HS-5 (cell line): ENCODE data around the gene FGF12.
A peak's percentile ranks its signal among the peaks of the same experiment; 100 is the strongest.

Experiments used
- DNase-seq: peaks from one replicate; pipeline ENCODE4 v3.0.0-alpha.2; 2012; ENCODE audit warnings: low read depth

Gene FGF12

DNA sequence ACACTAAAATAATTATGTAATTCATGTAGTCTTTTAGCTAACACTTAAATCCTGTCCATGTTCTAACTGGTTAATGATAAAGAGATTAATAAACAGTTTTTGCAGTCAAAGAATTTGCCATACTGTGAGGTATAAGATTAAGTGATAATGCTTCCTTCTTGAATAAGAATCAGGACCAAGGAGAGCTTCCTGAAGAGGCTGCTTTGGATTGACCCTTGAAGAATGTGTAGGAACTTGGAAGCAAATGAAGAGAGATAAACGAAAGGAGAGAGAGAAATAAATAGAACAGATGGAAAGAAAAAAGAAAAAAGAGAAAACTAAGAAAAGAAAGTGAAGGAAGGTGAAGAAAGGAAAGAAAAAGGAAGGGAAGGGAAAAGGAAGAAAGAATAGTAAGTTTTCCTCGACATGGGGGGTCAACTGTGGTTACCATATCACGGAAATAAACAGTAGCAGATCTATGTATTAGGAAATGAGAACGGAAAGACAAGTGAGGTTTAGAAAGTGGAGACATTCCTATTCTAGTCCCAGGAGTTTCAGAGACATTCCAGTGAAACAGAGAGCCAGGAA, 539.8 kb downstream of the FGF12 start:
- no peak for DNase-seq

DNA sequence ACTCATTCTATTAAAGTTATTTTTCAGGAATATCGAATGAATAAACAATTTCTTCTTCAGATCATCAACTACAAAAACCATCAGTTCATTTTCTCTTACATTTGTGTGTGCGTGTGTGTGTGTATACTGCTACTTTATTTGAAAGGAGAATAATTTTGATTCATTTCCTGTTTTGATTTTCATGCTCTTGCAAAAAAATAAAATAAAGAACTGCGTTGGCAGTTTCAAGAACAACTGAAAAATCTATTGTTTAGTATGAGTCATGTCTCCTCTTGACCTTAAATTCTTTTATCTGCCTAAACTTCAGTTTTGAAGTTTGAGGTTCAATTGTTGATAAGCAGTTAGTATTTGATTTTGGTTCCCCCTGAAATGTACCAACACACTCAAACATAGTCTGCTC, 540.8 kb downstream of the FGF12 start:
- DNase-seq = no peak

DNA sequence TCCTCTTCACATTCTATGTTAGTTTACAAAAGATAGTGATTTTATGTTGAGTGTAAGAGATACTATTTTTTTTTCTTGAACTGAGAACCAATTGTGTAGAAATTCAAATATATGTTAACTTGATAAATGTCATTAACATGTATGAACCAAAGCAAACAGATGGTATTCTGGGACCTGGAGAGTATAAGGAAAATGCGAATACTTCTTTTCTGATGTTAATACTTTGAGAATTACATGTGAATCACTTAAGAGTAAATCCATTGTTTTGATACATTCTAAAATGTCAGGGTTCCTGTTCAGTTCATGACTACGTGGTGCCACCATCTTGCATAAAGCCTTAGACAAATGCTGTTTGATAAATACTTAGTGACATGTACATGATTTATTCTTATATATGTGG, 541.3 kb downstream of the FGF12 start:
- DNase-seq = no peak

DNA sequence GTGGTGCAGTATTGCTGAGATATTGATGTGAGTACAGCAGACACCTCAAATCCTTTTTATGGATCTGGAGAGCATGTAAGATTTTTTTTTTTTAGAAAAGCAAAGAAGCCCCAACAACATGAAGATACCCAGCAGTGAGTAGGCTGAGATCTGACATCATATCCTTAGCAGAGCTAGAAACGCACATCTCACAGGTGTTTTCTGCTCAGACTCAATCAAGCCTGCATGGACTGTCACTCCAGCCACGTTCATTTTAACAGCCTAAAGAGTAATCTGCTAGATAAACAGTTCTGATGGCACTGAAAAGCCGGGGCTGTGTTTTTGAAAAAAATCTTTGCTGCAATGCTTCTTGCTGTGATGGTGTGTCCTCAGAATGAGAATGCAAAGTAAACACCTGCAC, 544.2 kb downstream of the FGF12 start:
- DNase-seq = no peak

DNA sequence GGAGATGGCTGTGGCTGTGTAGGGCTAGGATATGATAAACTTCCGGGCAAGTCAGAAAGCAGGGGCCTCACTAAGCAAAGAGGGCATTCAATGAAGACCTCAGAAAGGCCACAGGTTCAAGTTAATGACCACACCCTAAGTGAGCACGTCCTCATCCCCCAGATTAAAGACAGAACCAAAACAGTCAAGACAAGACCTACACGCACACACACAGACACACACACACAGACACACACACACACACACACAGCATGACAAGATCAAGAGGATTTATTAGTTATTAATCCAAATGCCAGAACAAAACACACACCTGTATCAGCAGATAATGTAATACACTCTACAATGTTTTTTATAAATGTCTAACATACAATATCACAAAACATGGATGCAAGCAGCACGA, 546.2 kb downstream of the FGF12 start:
- DNase-seq = no peak

DNA sequence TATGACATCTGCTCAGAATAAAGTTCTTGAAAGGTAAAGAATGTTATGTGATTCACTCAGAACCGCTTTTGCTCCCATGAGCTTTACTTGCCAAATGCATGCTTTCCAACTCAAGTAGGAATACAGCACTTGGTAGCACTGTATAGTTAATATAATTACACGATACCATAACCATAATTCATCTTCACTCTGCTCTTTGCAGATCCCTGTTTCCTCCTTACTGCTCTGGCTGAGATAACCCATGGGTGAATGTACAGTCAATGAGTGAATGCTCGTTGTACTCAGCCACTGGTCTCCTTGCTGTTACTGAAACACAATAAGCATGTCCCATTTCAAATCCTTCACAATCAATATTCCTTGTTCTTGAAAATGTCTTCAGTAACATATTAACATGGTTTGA, 550.0 kb downstream of the FGF12 start:
- no peak for DNase-seq

DNA sequence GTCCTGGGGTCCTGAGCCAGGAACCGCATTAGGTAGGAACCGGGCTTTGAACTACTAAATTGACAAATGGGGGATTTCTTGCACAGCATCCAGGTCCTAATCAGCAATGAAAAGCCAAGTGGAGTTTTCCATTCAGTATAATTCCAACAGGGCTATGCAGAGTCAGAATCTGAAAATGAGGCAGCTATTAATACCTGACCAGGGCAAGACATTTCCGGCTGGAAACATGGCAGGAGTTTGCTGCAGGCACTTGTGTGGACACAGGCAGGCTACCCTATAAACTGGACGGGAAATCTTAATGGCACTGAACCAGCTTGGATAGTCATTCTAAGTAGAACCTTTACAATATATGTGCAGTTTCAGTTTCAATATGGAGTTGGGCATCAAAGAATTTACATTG, 553.1 kb downstream of the FGF12 start:
- no peak for DNase-seq

DNA sequence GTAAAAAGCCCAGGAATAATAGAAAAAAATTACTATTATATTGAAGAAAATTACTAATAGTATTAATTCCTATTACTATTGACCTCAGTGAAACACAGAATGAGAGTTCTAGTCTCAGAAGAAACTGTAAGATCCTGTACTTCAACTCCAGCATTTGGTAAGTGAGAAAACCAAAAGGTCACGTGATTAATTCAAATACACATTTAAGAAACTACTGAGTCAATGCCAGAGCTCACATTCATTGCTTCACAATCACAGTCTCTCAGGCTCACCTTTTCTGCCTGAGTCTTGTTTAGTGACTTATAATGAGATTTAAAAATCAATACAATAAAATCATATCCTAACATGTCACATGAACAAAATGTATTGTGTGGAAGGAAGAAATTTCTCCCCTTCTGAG, 556.1 kb downstream of the FGF12 start:
- no peak for DNase-seq

DNA sequence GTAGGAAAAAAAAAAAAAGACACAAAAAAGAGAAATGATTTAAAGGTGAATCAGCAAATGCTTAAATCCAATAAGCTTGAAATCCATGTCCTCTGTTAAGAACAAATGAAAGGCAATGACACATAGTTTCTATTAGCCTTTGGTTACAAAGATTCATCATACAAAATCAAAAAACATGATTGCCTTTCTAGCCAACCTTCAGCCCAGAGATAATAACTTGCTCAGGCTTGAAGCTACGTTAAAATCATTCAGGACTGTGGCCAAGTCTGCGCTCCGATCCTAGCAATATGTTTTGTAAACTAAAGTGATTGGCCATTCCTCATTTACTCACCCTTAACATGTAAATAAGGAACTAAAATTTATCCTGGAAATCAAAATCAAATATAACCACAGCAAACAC, 556.7 kb downstream of the FGF12 start:
- no peak for DNase-seq

DNA sequence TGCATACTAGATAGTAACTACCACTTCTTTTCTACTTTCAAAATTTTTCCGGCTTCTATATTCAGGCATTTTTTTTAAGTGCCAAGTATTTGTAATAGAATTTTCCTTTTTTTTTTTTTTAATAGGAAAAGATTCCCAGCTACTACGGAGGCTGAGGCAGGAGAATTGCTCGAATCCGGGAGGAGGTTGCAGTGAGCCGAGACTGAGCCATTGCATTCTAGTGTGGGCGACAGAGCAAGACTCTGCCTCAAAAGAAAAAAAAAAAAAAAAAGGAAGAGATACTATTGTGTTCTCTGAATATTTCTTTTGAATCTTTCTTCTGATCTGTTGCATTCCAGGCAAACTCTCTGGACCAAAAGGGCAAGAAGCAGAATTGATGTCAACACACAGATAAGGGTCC, 557.3 kb downstream of the FGF12 start:
- DNase-seq = no peak

DNA sequence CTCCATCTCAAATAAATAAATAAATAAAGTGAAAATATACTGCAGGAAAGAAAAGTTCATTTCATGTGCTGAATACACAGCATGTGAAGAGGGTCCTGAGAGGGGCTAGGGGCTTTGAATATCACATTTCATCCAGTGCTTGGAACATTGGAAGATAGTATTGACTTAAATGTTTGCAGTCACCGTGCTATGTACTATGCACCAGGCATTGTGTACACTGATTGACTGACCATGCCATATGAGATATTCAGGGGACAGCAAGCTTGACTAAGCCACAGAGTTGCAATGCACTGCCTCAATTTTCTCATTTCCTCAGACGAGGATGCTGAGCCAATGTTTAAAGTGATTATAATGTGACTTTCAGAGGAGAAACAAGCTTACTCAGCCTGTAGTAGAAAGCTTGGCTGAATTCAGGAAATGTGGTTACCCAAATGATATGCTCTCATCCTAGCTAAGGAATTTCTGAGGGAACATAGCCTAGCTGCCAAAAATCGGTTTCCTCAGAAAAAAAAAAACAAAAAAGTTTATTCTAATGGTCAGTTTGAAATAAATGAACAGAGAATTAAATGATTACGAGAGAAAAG, 557.9 kb downstream of the FGF12 start:
- DNase-seq = peak; percentile 69

DNA sequence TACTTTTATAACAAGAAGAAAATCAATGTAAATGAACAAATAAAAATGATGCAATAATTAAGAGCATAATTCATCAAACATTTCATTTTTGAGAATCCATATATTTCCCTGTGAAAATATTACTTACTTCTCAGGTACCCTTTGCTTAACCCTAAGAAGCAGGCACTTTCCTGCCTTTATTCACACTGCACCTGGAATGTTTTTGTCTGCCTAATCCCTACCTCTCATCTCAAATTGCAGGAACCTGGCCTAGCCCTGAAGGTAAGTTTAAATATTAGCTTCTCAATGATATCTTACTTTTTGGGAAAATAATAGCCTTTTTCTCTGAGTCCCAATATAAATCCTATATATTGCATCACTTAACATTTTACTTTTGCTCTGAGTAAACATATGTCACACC, 559.1 kb downstream of the FGF12 start:
- no peak for DNase-seq

DNA sequence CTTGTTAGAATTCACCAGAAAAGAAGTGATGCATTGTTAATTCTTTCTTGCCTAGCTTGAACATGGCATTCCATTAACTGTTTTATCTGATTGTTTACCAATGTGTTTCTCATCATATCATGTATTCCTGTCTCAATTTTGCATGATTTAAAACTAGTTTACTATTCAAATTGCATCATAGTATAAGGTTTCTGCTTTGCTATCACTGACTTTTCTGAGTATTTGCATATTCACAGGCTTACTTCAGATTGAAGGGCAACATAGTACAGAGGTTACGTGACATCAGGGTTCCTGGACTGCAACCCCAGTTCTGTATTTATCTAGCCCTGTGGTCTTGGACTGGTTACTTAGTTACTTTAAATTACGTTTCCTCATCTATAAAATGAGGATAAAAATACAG, 561.8 kb downstream of the FGF12 start:
- no peak for DNase-seq

DNA sequence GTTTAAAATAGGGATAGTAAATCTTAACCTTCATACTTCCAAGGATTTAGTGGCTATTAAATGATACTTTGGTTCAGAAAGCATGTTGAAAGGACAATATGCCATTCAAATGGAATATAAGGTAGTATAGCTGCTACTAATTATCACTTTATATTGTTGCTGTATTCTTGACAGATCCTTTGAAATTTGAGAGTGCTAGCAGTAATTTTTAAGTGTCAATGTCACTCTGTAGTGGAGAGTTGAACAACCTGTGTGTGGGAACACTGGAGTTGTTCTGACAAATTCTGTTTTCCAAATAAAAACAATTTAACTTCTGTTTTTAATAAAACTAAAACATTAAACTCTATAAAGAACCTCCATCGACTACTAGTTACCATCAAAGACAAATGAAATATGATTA, 565.7 kb downstream of the FGF12 start:
- no peak for DNase-seq

DNA sequence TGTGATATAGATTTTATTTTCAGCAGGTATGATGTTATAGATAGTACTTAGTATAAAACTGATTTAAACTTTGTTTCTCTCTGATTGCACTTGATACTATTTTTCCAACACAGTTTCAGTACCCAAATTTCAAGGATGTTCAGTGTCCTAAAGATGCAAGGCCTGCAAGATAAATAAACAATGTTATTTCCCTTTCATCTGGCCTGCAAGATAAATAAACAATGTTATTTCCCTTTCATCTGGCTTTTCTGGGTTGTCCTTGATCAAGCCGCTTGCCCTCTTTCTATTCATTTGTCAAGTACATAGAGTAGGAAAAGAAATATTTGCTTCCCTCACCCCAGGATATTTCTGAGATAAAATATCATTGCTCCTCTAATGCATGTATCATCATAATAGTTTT, 571.0 kb downstream of the FGF12 start:
- no peak for DNase-seq

DNA sequence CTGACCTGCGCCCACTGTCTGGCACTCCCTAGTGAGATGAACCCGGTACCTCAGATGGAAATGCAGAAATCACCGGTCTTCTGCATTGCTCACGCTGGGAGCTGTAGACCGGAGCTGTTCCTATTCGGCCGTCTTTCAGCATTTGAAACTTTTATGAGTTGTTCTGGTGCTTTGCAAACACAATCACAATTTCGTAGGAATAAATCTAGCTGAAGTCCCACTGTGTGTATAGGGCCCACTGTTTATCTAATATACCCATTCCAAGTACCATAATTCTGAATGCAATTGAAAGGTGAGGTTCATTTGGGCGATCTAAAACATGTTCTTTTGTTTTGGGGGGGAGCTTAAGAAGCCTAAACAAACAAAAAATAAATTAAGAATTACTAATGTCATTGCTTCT, 572.1 kb downstream of the FGF12 start:
- no peak for DNase-seq

DNA sequence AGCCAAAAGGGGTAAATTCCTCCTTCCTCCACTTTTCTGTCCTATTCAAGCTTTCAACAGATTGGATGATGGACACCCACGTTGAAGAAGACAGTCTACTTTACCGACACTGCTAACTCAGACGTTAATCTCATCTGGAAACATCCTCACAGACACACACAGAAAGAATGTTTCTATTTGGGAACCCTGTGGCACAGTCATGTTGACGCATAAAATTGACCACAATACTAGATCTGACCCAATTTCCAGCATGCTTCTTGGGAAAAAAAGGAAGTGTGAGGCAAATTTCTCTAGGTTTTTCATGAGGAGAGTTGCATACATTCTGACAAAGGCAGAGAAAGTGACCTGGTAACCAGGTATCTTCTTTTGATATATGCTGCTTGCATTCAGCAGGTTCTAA, 594.1 kb downstream of the FGF12 start:
- DNase-seq = no peak

DNA sequence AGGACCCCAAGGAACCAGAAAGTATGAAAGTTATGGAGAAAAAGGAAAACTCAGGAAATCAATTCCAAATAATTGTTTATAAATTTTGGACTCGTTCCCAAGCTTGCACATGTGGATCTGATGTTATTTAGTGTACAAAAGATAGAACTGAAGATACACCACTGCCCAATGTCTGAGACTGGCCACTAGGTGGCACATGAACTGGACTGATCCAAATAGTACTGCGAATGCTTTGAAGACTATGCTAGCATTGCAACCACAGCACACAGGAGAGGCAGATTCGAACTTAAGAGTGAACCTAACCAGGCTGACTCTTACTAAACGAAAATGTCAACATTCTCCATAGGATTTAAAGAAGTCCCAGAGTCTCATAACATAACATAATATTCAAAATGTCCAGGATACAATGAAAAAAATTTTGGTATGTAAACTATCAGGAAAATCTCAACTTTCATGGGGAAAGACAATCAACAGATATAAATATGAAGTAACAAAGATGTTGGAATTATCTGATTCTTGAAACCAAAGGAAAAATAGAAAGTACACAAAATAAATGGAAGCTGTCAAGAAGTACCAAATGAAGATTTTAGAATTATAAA, 596.7 kb downstream of the FGF12 start:
- peak; percentile 37 for DNase-seq

DNA sequence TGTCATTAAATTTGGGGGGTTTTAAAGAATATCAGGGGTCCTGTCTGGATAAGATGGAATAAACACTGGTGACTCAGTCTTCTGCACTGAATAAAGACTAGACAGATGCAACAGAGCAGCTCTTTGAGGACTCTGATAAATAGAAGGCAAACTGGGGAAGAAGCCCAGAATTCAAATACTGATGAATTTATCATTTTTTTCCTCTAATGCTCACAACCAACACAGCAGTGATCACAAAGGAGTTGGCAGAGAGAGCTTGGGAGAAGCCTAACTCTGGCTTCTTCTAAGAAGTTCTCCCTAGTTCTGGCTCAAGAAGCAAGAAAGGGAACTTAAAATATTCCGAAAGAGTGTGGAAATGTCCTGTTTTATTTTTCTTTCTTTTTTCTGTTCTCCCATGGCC, 597.8 kb downstream of the FGF12 start:
- no peak for DNase-seq

DNA sequence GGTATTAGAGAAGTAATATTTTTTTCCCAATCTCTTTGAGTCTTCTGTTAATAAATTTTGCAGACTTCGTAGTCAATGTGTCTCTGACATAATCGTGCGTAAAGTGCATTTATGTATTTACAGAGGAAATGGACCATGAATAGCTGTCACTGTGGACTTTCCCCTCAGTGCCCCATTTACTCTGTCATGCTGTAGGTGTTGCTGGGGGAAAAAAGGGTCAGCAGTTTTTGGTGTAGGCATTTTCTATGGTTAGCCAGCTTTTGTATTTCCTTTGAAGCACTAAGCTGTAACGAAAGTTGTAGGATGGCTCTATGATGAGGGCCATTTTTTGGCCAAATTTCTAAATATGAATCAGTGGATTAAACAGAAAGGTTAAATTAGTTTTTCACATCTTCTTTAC, 598.4 kb downstream of the FGF12 start:
- no peak for DNase-seq

DNA sequence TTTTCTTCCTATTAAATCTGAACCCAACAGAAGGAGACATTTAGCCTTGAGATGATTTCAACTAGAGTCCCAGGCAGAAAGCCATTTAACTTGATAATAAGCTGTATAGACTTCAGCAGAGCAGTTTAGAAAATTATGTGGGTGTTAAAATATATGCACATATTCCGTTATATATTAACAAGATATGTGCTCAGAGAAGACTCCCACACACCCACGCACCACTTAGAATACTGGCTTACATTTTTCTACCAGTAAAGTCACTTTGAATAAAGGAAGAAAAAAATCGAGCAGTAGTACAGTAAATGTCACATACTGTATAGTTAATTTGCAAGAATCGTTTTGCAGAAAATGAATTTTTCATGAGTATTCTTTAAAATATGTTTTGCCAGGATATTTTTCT, 599.3 kb downstream of the FGF12 start:
- no peak for DNase-seq

DNA sequence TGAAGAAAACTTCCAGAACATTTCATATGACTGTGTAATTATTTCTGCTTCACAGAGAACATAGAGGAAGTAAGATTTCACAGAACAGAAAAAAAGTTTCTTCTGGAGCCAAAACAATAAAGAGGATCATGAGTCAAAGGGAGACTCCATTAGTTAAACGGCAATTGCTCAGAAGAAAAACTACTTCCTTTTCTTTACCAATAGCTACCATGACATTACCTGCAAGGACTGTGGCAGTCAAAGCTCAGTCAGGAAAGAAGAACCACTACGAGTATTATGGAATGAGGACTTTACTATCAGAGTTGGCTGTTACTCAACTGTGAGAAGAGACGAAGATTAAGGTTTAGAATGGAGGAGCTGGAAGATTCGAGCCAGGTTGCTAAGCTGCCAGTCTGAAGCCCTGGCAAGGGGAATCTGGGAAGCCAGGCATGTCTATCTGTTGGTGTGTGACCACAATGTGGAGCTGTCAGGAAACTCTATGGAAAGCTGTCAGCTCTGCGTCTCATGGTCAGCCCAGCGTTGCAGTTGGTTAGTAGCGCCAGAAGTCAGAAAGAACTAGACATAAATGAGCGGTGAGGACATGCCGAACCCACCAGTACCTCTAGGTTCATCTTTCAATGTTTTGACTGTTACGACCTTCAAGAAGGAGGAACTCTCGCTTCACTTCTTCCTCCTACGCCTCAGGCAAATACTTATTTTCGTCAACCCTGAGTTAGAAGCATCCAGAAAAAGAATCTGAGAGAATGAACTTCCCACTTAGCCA, 604.3 kb downstream of the FGF12 start:
- no peak for DNase-seq

DNA sequence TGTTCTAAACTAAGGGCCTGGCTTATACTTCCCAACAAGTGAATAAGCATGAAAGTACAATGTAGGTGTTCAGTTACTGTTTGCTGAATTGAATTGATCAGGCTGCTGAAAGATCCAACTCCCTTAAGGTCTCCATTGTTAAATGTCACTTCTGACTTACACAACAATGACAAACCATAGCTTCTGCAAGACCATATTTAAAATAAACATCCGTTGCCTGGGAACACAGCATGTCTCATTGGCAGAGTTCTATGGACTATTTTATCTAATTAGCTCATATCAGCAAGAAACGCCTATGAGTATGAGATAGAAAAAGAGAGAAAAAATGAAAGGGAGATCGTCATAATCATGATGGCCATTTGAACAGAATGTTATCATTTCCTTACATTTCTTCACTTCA, 605.4 kb downstream of the FGF12 start:
- DNase-seq = no peak

DNA sequence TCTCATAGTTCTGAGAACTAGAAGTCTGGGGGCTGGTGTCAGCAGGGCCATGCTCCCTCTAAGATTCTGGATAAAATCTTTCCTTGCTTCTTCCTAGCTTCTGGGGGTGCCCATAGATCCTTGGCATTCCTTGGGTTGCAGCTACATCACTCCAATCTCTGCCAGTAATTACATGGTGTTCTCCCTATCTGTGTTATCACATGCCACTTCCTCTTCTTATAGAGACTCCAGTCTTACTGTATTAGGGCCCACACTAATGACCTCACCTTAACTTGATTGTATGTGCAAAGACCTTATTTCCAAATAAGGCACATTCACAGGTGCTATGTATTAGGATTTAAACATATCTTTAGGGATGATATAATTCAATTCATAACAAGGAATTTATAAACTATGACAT, 618.5 kb downstream of the FGF12 start:
- DNase-seq = no peak
